Coronary artery (tissue), 2 donors: ENCODE results near the gene ETV1.

Source experiments
- DNase-seq: peaks from one replicate; pipeline ENCODE4 v3.0.0-alpha.2; 2017; ENCODE audit warnings: low spot score
- H3K27ac ChIP-seq, 2 donors: fragments of 200-600 bp; sonication (generic); one replicate each; pipeline ENCODE4 v1.5.1; 2016 to 2019
- H3K4me3 ChIP-seq: fragments of 200-600 bp; sonication (generic); 2 replicates; pipeline ENCODE4 v1.5.1; 2016; ENCODE audit warnings: mild to moderate bottlenecking, moderate library complexity
- CTCF ChIP-seq: fragments of 200-600 bp; sonication (generic); IDR thresholded peaks from one replicate; pipeline ENCODE4 v1.5.1; 2019; ENCODE audit warnings: antibody characterized with exemption

The ETV1 gene

GRCh38 chr7:13991791-13992595 is 2.5 kb upstream of the ETV1 start:
- no peak for DNase-seq
- TF ChIP-seq CTCF, result no peak
- peak overlapping the region; percentile 90 to 96 for H3K27ac ChIP-seq
- H3K4me3 ChIP-seq, result peak overlapping the region; percentile 93

DNA sequence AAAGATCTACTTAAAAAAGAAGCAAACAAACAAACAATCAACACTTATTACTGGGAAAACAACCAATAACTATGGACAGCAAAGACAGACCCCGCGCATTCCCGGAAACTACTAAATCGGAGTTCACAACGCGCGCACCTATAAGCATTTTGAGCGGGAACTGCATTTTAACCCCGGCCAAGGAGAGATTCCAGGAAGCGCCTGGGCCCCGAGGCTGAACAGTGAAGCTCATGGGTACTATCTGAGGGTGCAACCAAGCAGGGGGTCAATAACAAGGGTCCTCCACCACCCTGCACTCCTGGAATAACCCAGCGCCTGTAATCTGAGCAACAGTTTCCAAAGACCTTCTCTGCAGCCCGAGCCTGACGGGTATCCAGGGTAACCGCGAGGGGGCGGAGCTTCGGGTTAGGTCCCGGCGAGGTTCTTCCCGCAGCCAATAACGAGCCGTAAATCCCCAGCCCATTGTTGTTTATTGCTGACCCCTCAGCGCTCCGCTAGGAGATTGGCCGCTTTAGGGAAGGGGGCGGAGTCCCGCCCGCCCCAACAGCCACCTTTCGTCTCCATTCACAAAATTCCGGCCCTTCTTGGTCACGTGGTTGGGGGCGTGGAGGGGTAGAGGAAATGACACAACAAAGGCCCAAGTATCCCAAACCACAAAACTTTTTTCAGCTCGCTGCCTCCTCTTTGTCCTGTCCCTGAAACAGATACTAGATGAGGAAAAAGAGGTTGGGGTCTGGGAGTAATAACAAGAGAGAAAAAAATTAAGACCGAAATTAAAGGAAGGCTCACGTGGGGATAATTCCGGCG is 1.7 kb upstream of the ETV1 start:
- Histone ChIP-seq H3K4me3 (peak overlapping the region; percentile 93), H3K27ac (peak overlapping the region; percentile 90 to 96)
- TF ChIP-seq CTCF, result no peak
- peak; percentile 99 for DNase-seq

DNA sequence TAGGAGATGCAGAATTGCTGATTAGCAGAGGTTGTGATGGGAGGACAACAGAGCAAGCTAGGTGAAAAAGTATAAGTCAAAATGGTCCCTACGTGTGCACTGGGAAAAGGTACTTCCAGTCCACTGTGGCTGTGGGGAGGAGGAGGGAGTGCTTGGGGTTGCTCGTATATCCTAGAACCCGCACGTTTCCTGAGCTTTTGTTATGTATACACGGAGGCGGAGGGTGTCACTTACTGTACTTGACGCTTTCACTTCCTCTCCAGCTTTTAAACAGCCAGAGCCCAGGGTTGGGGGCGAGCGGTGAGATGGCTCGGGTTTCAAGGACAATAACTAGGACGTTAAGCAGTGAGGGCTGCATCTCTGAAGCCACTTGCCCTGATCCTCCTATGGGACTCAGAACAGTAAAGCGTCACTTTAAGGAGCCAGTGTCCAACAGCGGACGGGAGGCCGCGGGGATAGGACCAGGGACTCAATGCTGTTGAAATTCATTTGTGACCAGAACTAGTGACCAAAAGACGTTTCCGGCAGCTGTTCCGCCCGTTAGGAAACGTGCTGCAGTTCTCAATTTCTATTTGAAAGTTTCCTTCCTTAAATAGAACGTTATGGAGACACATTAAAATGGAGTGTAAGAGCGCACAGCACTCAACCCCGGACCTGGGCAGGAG is 985 bp upstream of the ETV1 start:
- peak overlapping the region; percentile 90 to 96 for H3K27ac ChIP-seq
- peak overlapping the region; percentile 93 for H3K4me3 ChIP-seq
- DNase-seq, result peak; percentile 85
- TF ChIP-seq CTCF, result no peak

DNA sequence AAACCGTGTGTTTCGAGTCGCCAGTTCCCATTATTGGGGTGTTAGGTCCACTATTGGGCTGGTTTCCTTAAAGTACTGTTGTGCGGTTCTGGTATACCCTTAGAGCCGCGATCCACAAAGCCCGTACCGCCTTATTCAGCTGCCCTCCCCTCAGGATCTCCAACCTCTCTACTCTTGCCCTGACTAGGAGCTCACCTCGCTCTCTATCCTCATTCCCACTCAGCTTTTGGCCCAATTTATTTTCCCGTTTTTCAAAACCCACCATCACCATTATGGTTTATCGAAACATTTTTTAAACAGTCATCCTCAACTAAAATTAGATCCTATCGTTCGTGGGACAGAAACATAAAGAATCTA is 461 bp upstream of the ETV1 start:
- TF ChIP-seq CTCF, result no peak
- Histone ChIP-seq H3K27ac (peak overlapping the region; percentile 90 to 96), H3K4me3 (peak overlapping the region; percentile 93)
- DNase-seq, result no peak

- H3K4me3 ChIP-seq, result peak overlapping the region; percentile 93
- TF ChIP-seq CTCF, result no peak
- no peak for DNase-seq
- H3K27ac ChIP-seq, result peak overlapping the region; percentile 90 to 96
Observed at GRCh38 chr7:13988731-13989125, 738 bp downstream of the ETV1 start.

- no peak for DNase-seq
- TF ChIP-seq CTCF, result no peak
- Histone ChIP-seq H3K27ac (no peak overlapping the region), H3K4me3 (peak overlapping the region; percentile 93)
Observed at GRCh38 chr7:13988065-13988464, 1.4 kb downstream of the ETV1 start.
